HEK293 (cell line): ENCODE data around the gene UTP11.

Source experiments
- MEIS1 ChIP-seq: sonication (generic); formaldehyde crosslinking; IDR thresholded peaks from 2 replicates; pipeline ENCODE4 v1.8.1; 2022; ENCODE audit warnings: missing genetic modification reagents, mild to moderate bottlenecking, borderline replicate concordance
- ZFP41 ChIP-seq: fragments of 450-650 bp; formaldehyde crosslinking; IDR thresholded peaks from 2 replicates; pipeline ENCODE4 v1.5.1; 2016; ENCODE audit warnings: missing biosample characterization, missing genetic modification characterization, borderline replicate concordance
- ZNF175 ChIP-seq: fragments of 450-650 bp; formaldehyde crosslinking; IDR thresholded peaks from 2 replicates; pipeline ENCODE4 v1.5.1; 2016; ENCODE audit warnings: missing biosample characterization, missing genetic modification characterization
- TF ChIP-seq, protein P1 (sequence below): fragments of 450-650 bp; formaldehyde crosslinking; IDR thresholded peaks from 2 replicates; pipeline ENCODE4 v1.5.1; 2016; ENCODE audit warnings: missing biosample characterization, missing genetic modification characterization

DNA sequence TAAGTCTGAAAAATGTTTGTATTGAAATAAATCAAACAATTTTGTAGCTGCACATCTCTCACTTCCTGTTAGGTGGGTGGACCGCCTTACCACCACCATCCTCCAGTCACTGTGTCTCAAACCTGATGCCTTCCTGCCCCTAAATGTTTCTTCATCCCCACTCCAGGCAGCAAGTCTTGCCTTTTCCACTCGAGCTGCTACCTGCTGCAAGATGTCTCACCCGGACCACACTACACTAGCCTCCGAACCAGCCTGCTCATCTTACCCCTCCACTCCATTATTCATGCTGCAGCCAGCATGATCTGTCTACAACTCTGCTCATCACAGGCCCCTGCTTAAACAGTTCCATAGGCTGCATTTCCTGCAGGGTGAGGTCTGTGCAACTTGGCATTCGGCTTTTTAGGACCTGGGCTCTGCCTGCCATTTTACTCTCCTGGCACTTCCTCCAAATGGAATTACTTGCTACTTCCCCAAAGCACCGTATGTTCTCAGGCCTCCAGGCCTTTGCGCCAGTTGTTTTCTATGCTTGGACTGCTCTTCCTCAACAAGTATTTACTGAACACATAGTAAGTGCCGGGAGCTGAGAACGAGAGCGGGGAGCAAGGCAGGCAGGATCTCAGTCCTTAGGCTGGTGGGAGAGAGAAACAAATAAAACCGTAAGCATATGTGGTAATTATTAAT is 17.5 kb upstream of the UTP11 start:
- TF ChIP-seq ZNF175 (no peak), MEIS1 (CRISPR knock-in tag) (no peak), ZFP41 (tag by site-specific recombination) (no peak)
- TF ChIP-seq, protein P1, sequence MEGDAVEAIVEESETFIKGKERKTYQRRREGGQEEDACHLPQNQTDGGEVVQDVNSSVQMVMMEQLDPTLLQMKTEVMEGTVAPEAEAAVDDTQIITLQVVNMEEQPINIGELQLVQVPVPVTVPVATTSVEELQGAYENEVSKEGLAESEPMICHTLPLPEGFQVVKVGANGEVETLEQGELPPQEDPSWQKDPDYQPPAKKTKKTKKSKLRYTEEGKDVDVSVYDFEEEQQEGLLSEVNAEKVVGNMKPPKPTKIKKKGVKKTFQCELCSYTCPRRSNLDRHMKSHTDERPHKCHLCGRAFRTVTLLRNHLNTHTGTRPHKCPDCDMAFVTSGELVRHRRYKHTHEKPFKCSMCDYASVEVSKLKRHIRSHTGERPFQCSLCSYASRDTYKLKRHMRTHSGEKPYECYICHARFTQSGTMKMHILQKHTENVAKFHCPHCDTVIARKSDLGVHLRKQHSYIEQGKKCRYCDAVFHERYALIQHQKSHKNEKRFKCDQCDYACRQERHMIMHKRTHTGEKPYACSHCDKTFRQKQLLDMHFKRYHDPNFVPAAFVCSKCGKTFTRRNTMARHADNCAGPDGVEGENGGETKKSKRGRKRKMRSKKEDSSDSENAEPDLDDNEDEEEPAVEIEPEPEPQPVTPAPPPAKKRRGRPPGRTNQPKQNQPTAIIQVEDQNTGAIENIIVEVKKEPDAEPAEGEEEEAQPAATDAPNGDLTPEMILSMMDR (tag by site-specific recombination) = no peak
